Uterus (tissue), 2 donors: ENCODE measurements around the gene CDX2.

Source experiments
- CTCF ChIP-seq, 4 experiments: fragments of 200-600 bp in 2 of 4; fragments of 450-650 bp in 2 of 4; sonication (generic) in 2 of 4; IDR thresholded peaks; one replicate each; pipeline ENCODE4 v1.5.1; 2016 to 2019; ENCODE audit warnings: antibody characterized with exemption in 4 of 4, mild to moderate bottlenecking in 2 of 4, moderate library complexity in 1 of 4
- POLR2A ChIP-seq, 2 donors: fragments of 450-650 bp; IDR thresholded peaks; one replicate each; pipeline ENCODE4 v1.6.1; 2016; ENCODE audit warnings: antibody characterized with exemption in 2 of 2, mild to moderate bottlenecking in 1 of 2, moderate library complexity in 1 of 2

- no peak for TF ChIP-seq CTCF (IDR thresholded peaks at IDR 0.05)
- TF ChIP-seq POLR2A (IDR thresholded peaks at IDR 0.05), result no peak
Observed at GRCh38 chr13:27959976-27960361, 9.1 kb downstream of the CDX2 start.
